Transverse colon (tissue), 4 donors: ENCODE data around the gene GJB3. TPM values are rescaled to one million over a fixed set of nuclear protein-coding genes. Genes with fewer than 3 reads are reported as not detected.
A peak's percentile ranks its signal among the peaks of the same experiment; 100 is the strongest.

Experiments used
- DNase-seq: peaks from one replicate; pipeline ENCODE4 v3.0.0-alpha.2; 2019
- H3K27ac ChIP-seq, 4 donors: fragments of 200-600 bp; sonication (generic); 2 replicates each; pipeline ENCODE4 v1.5.1; 2016 to 2018; ENCODE audit warnings: inconsistent platforms in 4 of 4
- H3K27me3 ChIP-seq: fragments of 200-600 bp; sonication (generic); 2 replicates; pipeline ENCODE4 v1.5.1; 2017; ENCODE audit warnings: inconsistent platforms
- H3K36me3 ChIP-seq, 4 donors: fragments of 200-600 bp; sonication (generic); 2 replicates each; pipeline ENCODE4 v1.5.1; 2017 to 2019; ENCODE audit warnings: inconsistent platforms in 4 of 4
- H3K4me1 ChIP-seq, 4 donors: fragments of 200-600 bp; sonication (generic); 2 replicates each; pipeline ENCODE4 v1.5.1; 2017 to 2020; ENCODE audit warnings: inconsistent platforms in 4 of 4
- H3K4me3 ChIP-seq, 4 donors: fragments of 200-600 bp; sonication (generic); 1 replicate in 1 of 4; 2 replicates in 3 of 4; pipeline versions ENCODE4 v1.5.1 to v1.6.1; 2017 to 2019; ENCODE audit warnings: inconsistent platforms in 4 of 4
- H3K9me3 ChIP-seq, 2 donors: fragments of 200-600 bp; sonication (generic); 2 replicates each; pipeline ENCODE4 v1.5.1; 2017 to 2019; ENCODE audit warnings: inconsistent platforms in 2 of 2
- EP300 ChIP-seq: sonication (generic); formaldehyde crosslinking; IDR thresholded peaks from one replicate; pipeline ENCODE4 v1.6.1; 2017; ENCODE audit warnings: antibody characterized with exemption, low read depth
- POLR2A ChIP-seq: fragments of 450-650 bp; IDR thresholded peaks from one replicate; pipeline ENCODE4 v1.6.1; 2016; ENCODE audit warnings: antibody characterized with exemption, mild to moderate bottlenecking, moderate library complexity
- POLR2AphosphoS5 ChIP-seq, 3 donors: sonication (generic); formaldehyde crosslinking; IDR thresholded peaks; one replicate each; pipeline ENCODE4 v1.6.1; 2016; ENCODE audit warnings: antibody characterized with exemption in 3 of 3
- WGBS, 2 donors: methylation state at CpG; one replicate each; pipeline ENCODE4 v1.1.5; 2018; ENCODE audit warnings: low coverage in 1 of 2; 5-methylcytosine and 5-hydroxymethylcytosine counted together
- in situ Hi-C, 4 donors: fragments of 200-750 bp; cut with MboI; loops; one replicate each; pipeline versions ENCODE4 v1.15.0 to v1.15.1; 2017; ENCODE audit warnings: low sequenced_read_pairs in 3 of 4, low pct_ligation_motif_present in 1 of 4, low pct_unique_long_range_greater_than_20kb in 1 of 4
- intact Hi-C: fragments of 100-400 bp; cut with DNase I; formaldehyde crosslinking; loops from one replicate; pipeline ENCODE4 v1.15.1; 2023; ENCODE audit warnings: low total_unique reads
- total RNA-seq, 4 donors: library from RNA; depleted of rRNA; stranded (reverse); fragments of >200 nt; gene quantifications; one replicate each; pipeline ENCODE4 v1.1.0, GENCODE V29; 2016
- TF ChIP-seq, protein P1 (sequence below), 5 experiments: fragments of 200-600 bp in 3 of 5; fragments of 450-650 bp in 2 of 5; sonication (generic) in 3 of 5; IDR thresholded peaks; 1 replicate in 2 of 5; 2 replicates in 3 of 5; pipeline ENCODE4 v1.5.1; 2016 to 2017; ENCODE audit warnings: antibody characterized with exemption in 5 of 5, inconsistent platforms in 3 of 5, mild to moderate bottlenecking in 2 of 5, moderate library complexity in 1 of 5

Gene GJB3
- total RNA-seq, 4 donors from 2014 or later: 2.9 to 6.7 TPM; not detected in 2

DNA sequence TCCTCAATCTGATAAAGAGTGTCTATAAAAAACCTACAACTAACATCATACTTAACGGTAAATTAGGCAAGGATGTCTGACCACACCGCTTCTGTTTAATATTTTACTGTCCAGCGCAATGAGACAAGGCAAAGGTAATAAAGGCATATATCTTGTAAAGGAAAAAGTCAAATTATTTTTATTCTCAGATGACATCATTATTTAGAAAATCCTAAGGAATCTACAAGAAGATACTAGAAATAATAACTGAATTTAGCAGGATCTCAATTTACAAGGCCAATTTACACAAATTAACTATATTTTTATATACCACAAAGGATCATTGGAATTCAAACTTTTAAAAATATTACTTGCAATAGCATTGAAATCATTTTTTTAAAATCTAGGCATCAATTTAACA is 41.2 kb downstream of the GJB3 start:
- no peak for TF ChIP-seq POLR2A
- TF ChIP-seq POLR2AphosphoS5 (IDR thresholded peaks at IDR 0.05): no peak
- TF ChIP-seq, protein P1, sequence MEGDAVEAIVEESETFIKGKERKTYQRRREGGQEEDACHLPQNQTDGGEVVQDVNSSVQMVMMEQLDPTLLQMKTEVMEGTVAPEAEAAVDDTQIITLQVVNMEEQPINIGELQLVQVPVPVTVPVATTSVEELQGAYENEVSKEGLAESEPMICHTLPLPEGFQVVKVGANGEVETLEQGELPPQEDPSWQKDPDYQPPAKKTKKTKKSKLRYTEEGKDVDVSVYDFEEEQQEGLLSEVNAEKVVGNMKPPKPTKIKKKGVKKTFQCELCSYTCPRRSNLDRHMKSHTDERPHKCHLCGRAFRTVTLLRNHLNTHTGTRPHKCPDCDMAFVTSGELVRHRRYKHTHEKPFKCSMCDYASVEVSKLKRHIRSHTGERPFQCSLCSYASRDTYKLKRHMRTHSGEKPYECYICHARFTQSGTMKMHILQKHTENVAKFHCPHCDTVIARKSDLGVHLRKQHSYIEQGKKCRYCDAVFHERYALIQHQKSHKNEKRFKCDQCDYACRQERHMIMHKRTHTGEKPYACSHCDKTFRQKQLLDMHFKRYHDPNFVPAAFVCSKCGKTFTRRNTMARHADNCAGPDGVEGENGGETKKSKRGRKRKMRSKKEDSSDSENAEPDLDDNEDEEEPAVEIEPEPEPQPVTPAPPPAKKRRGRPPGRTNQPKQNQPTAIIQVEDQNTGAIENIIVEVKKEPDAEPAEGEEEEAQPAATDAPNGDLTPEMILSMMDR (IDR thresholded peaks at IDR 0.05): no peak
- no peak for TF ChIP-seq EP300
- DNase-seq: no peak
- Histone ChIP-seq H3K4me1 (peaks cover 0 to 13% (median 0%) of the 10 kb centered on the region in 4 donors), H3K27ac (no peak overlapping the region), H3K9me3 (no peaks in the 10 kb centered on the region), H3K27me3 (no peaks in the 10 kb centered on the region), H3K36me3 (no peaks in the 10 kb centered on the region), H3K4me3 (no peak overlapping the region)
- intact Hi-C loops (no loop called here), in situ Hi-C loops (no loop called here)
- WGBS, 2 donors: 70 to 77% methylated on average over 3 of the region's 3 CpGs

DNA sequence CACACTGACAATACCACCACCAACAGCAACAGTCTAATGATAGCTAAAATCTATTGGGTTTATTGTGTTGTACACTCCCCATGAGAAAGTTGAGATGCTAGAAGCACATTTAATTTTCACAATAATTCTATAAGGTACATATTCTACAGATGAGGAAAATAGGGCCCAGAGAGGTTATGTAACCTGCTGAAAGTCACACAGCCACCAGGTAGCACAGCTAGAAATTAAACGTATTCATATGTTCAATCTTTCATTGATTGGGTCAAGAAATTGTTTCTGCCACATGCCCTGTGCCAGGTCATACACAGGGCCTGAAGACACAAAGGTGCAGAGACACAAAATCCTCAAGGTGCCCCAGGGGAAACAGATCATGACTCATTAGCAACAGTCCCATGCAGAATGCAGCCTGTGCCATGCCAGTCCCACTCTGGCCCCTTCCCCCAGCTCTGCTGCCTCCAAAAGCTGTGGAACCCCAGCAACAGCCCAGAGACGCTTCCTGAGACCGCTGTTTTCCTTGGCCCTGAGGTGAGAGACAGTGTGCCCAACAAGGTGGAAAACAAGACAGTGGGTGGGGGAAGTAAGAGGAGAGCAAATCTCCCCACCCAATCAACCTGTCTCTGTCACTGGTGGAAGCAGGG is 43.9 kb downstream of the GJB3 start:
- no peaks in the 10 kb centered on the region for H3K36me3 ChIP-seq
- H3K27ac ChIP-seq: no peak overlapping the region
- intact Hi-C loops (no loop called here), in situ Hi-C loops (no loop called here)
- TF ChIP-seq EP300 (no peak), POLR2AphosphoS5 (IDR thresholded peaks at IDR 0.05) (no peak), POLR2A (no peak)
- TF ChIP-seq, protein P1 (IDR thresholded peaks at IDR 0.05): no peak
- no peaks in the 10 kb centered on the region for H3K9me3 ChIP-seq
- no peak for DNase-seq
- H3K4me3 ChIP-seq: no peak overlapping the region
- H3K4me1 ChIP-seq: peaks cover 0 to 13% (median 0%) of the 10 kb centered on the region in 4 donors
- WGBS, 2 donors: 80 to 97% methylated on average over 1 to 3 of the region's 3 CpGs
- H3K27me3 ChIP-seq: no peaks in the 10 kb centered on the region

DNA sequence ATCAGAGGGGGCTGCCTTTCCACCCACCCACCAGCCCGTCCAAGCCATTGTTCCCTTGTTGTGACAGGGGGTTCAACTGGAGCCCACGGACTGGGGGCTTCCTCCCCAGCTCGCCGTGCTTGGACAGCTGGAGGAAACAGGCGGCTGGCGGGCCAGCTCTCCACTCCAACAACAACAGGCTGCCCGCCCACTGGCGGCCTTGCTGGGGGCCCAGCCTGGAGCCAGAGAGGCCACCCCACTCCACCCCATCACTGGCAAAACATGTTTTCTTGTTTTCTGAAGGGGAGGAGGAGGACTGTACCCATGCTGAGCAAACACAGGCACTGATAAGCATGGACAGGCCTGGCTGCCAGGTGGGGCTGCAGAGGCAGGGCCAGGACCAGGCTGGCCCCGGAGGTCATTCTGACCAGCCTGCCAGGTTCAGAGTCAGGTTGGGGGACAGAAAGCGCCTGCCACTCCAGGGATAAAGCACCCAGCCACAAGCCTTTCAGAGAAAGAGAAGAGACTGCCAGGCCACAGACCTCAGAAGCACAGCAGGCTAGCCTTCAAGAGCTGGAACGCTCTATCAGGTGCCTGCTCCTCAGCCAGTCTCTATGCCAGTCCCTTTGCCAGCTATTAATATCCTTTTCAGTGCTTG is 44.6 kb downstream of the GJB3 start:
- H3K4me1 ChIP-seq: peaks cover 0 to 13% (median 0%) of the 10 kb centered on the region in 4 donors
- no peaks in the 10 kb centered on the region for H3K9me3 ChIP-seq
- H3K27ac ChIP-seq: no peak overlapping the region
- in situ Hi-C loops (no loop called here), intact Hi-C loops (no loop called here)
- peak; percentile 19 for DNase-seq
- no peaks in the 10 kb centered on the region for H3K36me3 ChIP-seq
- H3K4me3 ChIP-seq: no peak overlapping the region
- TF ChIP-seq EP300 (no peak), POLR2AphosphoS5 (IDR thresholded peaks at IDR 0.05) (no peak), POLR2A (no peak)
- TF ChIP-seq, protein P1 (IDR thresholded peaks at IDR 0.05): no peak
- H3K27me3 ChIP-seq: no peaks in the 10 kb centered on the region
- WGBS, 2 donors: 62% methylated on average over 9 of the region's 11 CpGs; no CpG with 5 or more reads in 1 of the 2 donors

DNA sequence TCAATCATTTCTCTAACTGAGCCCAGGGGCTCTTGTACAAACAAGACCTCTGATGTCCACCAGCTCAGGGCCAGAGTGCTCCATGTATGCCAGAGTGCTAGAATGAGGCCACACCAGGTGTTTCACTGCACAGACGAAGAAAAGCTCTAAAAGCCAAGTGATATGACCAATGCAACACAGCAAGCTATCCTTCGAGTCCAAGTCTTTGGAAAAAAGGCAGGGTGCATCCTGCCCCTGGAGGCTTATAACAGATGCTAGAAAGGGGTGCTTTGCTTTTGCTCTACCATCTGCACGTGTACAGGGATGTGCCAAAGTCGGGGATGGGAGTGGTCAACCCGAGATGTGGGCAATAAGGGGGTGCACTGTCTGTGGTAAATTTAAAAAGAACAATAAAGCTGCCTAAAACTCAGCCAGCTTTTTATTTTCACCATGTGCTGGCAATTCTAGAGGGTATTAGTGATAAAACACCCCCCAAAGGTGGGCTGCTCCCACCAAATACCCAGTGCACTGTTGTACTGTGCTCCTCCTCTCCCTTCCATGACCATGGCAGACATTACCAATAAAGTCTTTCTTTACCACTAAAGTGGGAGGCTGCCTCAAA is 46.4 kb downstream of the GJB3 start:
- no peak for DNase-seq
- H3K27ac ChIP-seq: no peak overlapping the region
- in situ Hi-C loops: no loop called here
- H3K4me1 ChIP-seq: peaks cover 0 to 13% (median 0%) of the 10 kb centered on the region in 4 donors
- intact Hi-C loops: no loop called here
- TF ChIP-seq EP300 (no peak), POLR2A (no peak), POLR2AphosphoS5 (IDR thresholded peaks at IDR 0.05) (no peak)
- TF ChIP-seq, protein P1 (IDR thresholded peaks at IDR 0.05): no peak
- no peaks in the 10 kb centered on the region for H3K27me3 ChIP-seq
- no peaks in the 10 kb centered on the region for H3K36me3 ChIP-seq
- WGBS, 2 donors: 83% methylated on average over 5 of the region's 5 CpGs; no CpG with 5 or more reads in 1 of the 2 donors
- no peaks in the 10 kb centered on the region for H3K9me3 ChIP-seq
- no peak overlapping the region for H3K4me3 ChIP-seq
